Astrocyte (in vitro differentiated cells and primary cell): Measurements from ENCODE around the gene TMEM178B.

Experiments
- EZH2 ChIP-seq: IDR thresholded peaks from 2 replicates; pipeline ENCODE4 v1.6.1; 2012; ENCODE audit warnings: mild to moderate bottlenecking, low read length, inconsistent platforms; ENCODE audit not compliant: insufficient read depth
- TF ChIP-seq, protein P1 (sequence below): IDR thresholded peaks from 2 replicates; pipeline ENCODE4 v1.5.1; 2011; ENCODE audit warnings: low read depth, mild to moderate bottlenecking, inconsistent platforms, low read length, moderate library complexity; ENCODE audit not compliant: insufficient read depth

GRCh38 chr7:141291541-141291940 is 217.7 kb downstream of the TMEM178B start:
- TF ChIP-seq, protein P1, sequence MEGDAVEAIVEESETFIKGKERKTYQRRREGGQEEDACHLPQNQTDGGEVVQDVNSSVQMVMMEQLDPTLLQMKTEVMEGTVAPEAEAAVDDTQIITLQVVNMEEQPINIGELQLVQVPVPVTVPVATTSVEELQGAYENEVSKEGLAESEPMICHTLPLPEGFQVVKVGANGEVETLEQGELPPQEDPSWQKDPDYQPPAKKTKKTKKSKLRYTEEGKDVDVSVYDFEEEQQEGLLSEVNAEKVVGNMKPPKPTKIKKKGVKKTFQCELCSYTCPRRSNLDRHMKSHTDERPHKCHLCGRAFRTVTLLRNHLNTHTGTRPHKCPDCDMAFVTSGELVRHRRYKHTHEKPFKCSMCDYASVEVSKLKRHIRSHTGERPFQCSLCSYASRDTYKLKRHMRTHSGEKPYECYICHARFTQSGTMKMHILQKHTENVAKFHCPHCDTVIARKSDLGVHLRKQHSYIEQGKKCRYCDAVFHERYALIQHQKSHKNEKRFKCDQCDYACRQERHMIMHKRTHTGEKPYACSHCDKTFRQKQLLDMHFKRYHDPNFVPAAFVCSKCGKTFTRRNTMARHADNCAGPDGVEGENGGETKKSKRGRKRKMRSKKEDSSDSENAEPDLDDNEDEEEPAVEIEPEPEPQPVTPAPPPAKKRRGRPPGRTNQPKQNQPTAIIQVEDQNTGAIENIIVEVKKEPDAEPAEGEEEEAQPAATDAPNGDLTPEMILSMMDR, result no peak
- TF ChIP-seq EZH2, result no peak
